Panc1 (cell line): ENCODE data around the gene TRPM7. TPM values are rescaled to one million over a fixed set of nuclear protein-coding genes. Genes with fewer than 3 reads are reported as not detected.

ENCODE experiments used
- ATAC-seq: fragments of 200-7000 bp; cut with Tn5 transposase; 2 replicates; pipeline ENCODE4 v1.9.1; 2020; ENCODE audit warnings: mild to moderate bottlenecking, moderate library complexity
- BruUV-seq: library from RNA; stranded (reverse); fragments of 400-500 nt; replicated peaks from 2 replicates; lab custom pipeline; 2021; lab: Mats Ljungman, UMichigan
- CTCF ChIA-PET: fragments of 300-600 bp; sonication (Branson Sonifier 250); formaldehyde crosslinking; loops from one replicate; lab custom pipeline; 2022; ENCODE audit warnings: antibody characterized with exemption; lab: Charles Lee
- POLR2A ChIA-PET: fragments of 300-600 bp; sonication (Branson Sonifier 250); formaldehyde crosslinking; loops from one replicate; lab custom pipeline; 2022; ENCODE audit warnings: antibody characterized with exemption; lab: Charles Lee
- DNase-seq: peaks from one replicate; pipeline ENCODE4 v3.0.0-alpha.2; 2010; ENCODE audit warnings: low read depth, low spot score
- H3K27ac ChIP-seq: 2 replicates; pipeline ENCODE4 v1.5.1; 2011; ENCODE audit warnings: mild to moderate bottlenecking, low read length, inconsistent platforms
- H3K27me3 ChIP-seq: fragments of 200-500 bp; sonication (Bioruptor generic); 2 replicates; pipeline ENCODE4 v1.6.0; 2014; ENCODE audit warnings: low read length, inconsistent platforms; ENCODE audit not compliant: control insufficient read depth, insufficient read depth
- H3K36me3 ChIP-seq: fragments of 200-500 bp; sonication (Bioruptor generic); 2 replicates; pipeline ENCODE4 v1.5.1; 2014; ENCODE audit warnings: inconsistent platforms, mild to moderate bottlenecking, low read length, moderate library complexity; ENCODE audit not compliant: control insufficient read depth, insufficient read depth
- H3K4me1 ChIP-seq: 2 replicates; pipeline ENCODE4 v1.5.1; 2011; ENCODE audit warnings: inconsistent platforms, mild to moderate bottlenecking, low read length, moderate library complexity; ENCODE audit not compliant: control insufficient read depth, insufficient read depth
- H3K4me3 ChIP-seq, 2 experiments: 2 replicates each; pipeline ENCODE4 v1.5.1; 2011 to 2012; ENCODE audit warnings: low read depth in 2 of 2, low read length in 2 of 2, mild to moderate bottlenecking in 2 of 2, inconsistent platforms in 1 of 2, moderate library complexity in 1 of 2
- H3K9me3 ChIP-seq: fragments of 200-500 bp; sonication (Bioruptor generic); 2 replicates; pipeline ENCODE4 v1.5.1; 2014; ENCODE audit warnings: low read depth, mild to moderate bottlenecking, inconsistent platforms, low read length, moderate library complexity; ENCODE audit not compliant: control insufficient read depth, insufficient read depth
- CTCF ChIP-seq: fragments of 450-650 bp; IDR thresholded peaks from 2 replicates; pipeline ENCODE4 v1.5.1; 2017; ENCODE audit warnings: mild to moderate bottlenecking
- POLR2AphosphoS5 ChIP-seq: IDR thresholded peaks from 2 replicates; pipeline ENCODE4 v1.6.1; 2012; ENCODE audit warnings: mild to moderate bottlenecking, low read depth, low read length, moderate library complexity
- REST ChIP-seq, 2 experiments: IDR thresholded peaks; 2 replicates each; pipeline ENCODE4 v1.6.1; 2011 to 2012; ENCODE audit warnings: low read depth in 2 of 2, control low read depth in 1 of 2, low read length in 1 of 2, mild to moderate bottlenecking in 1 of 2, moderate library complexity in 1 of 2; ENCODE audit not compliant: insufficient read depth in 1 of 2
- SIN3A ChIP-seq: IDR thresholded peaks from 2 replicates; pipeline ENCODE4 v1.6.1; 2012; ENCODE audit warnings: low read depth, mild to moderate bottlenecking, low read length, moderate library complexity, borderline replicate concordance; ENCODE audit not compliant: insufficient read depth
- TCF7L2 ChIP-seq: IDR thresholded peaks from 2 replicates; pipeline ENCODE4 v1.6.1; 2011; ENCODE audit warnings: mild to moderate bottlenecking, low read depth, low read length, inconsistent platforms
- in situ Hi-C: cut with HindIII; loops from 2 replicates; pipeline ENCODE4 v1.10.0; 2016; ENCODE audit warnings: low sequenced_read_pairs, low pct_unique_long_range_greater_than_20kb
- intact Hi-C: fragments of 100-400 bp; cut with micrococcal nuclease; formaldehyde crosslinking; loops from one replicate; pipeline ENCODE4 v1.10.0; 2022; ENCODE audit not compliant: unreplicated experiment
- total RNA-seq: library from RNA; stranded (reverse); gene quantifications from one replicate; pipeline ENCODE4 v1.2.1, GENCODE V29; 2021; ENCODE audit not compliant: unreplicated experiment

TRPM7 gene
- total RNA-seq, 1 experiment from 2014 or later: 44.9 TPM

DNA sequence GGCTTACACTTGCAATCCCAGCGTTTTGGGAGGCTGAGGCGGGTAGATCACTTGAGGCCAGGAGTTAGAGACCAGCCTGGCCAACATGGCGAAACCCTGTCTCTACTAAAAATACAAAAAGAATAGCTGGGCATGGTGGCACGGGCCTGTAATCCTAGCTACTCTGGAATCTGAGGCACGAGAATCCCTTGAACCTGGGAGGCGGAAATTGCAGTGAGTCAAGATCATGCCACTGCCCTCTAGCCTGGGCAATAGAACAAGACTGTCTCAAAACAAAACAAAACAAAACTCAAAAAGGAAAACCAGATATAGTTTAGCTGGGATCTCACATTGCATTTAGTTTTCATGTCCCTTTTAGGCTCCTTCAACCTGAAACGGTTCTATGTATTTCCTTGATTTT, 137.3 kb downstream of the TRPM7 start:
- TF ChIP-seq POLR2AphosphoS5 (no peak), SIN3A (no peak), TCF7L2 (no peak), CTCF (no peak), REST (IDR thresholded peaks at IDR 0.05; ENCODE audit: insufficient read depth in 1 of 2, low read depth in 2 of 2, low read length in 1 of 2) (no peak)
- Histone ChIP-seq H3K27ac (no peak overlapping the region), H3K36me3 (no peaks in the 10 kb centered on the region), H3K4me1 (no peaks in the 10 kb centered on the region), H3K27me3 (no peaks in the 10 kb centered on the region), H3K9me3 (no peaks in the 10 kb centered on the region), H3K4me3 (no peak overlapping the region)
- no peak for DNase-seq
- no TSS peak for BruUV-seq
- ChIA-PET POLR2A (no interaction called here), CTCF (interaction anchor here (0.6 to 0.8 kb wide), 2 partner anchors 10 to 201 kb away, joined by 3 to 6 read pairs; no protein-coding TSS in a partner anchor)
- in situ Hi-C loops (no loop called here), intact Hi-C loops (no loop called here)
- ATAC-seq: no peak

GRCh38 chr15:50546566-50546965, 140.0 kb downstream of the TRPM7 start, which contains the start of gene USP50:
USP50 (minus strand) TSS chr15:50546666; CDS start chr15:50546525, 141 bp downstream.
- in situ Hi-C loops (no loop called here), intact Hi-C loops (no loop called here)
- Histone ChIP-seq H3K4me1 (no peaks in the 10 kb centered on the region), H3K27me3 (peaks cover 4% of the 10 kb centered on the region), H3K4me3 (no peak within 1 kb of the TSS), H3K27ac (no peak within 1 kb of the TSS), H3K36me3 (no peaks in the 10 kb centered on the region), H3K9me3 (no peaks in the 10 kb centered on the region)
- DNase-seq: no peak
- TF ChIP-seq POLR2AphosphoS5 (no peak), TCF7L2 (no peak), CTCF (no peak), SIN3A (no peak), REST (IDR thresholded peaks at IDR 0.05; ENCODE audit: insufficient read depth in 1 of 2, low read depth in 2 of 2, low read length in 1 of 2) (no peak)
- ChIA-PET CTCF (no interaction called here), POLR2A (no interaction called here)
- ATAC-seq: no peak
- no TSS peak for BruUV-seq
